Mucosa of rectum (tissue), 2 donors: ENCODE measurements around the gene JAG2.

Source experiments
- H3K27ac ChIP-seq, 2 donors: one replicate each; pipeline ENCODE4 v1.7.0; 2013; ENCODE audit warnings: inconsistent platforms in 2 of 2, low read depth in 2 of 2, low read length in 2 of 2
- H3K27me3 ChIP-seq, 2 donors: one replicate each; pipeline ENCODE4 v1.7.0; 2013; ENCODE audit warnings: low read length in 2 of 2; ENCODE audit not compliant: control insufficient read depth in 2 of 2, insufficient read depth in 2 of 2
- H3K36me3 ChIP-seq, 2 donors: one replicate each; pipeline ENCODE4 v1.7.0; 2013; ENCODE audit warnings: low read length in 2 of 2; ENCODE audit not compliant: control insufficient read depth in 2 of 2, insufficient read depth in 2 of 2
- H3K4me1 ChIP-seq, 2 donors: one replicate each; pipeline ENCODE4 v1.7.0; 2013; ENCODE audit warnings: low read length in 2 of 2, mild to moderate bottlenecking in 1 of 2; ENCODE audit not compliant: control insufficient read depth in 2 of 2, insufficient read depth in 2 of 2
- H3K4me3 ChIP-seq, 2 donors: one replicate each; pipeline ENCODE4 v1.7.0; 2013; ENCODE audit warnings: low read length in 2 of 2
- H3K9ac ChIP-seq, 2 donors: one replicate each; pipeline ENCODE4 v1.7.0; 2013; ENCODE audit warnings: low read length in 2 of 2, low read depth in 1 of 2, mild to moderate bottlenecking in 1 of 2
- H3K9me3 ChIP-seq, 2 donors: one replicate each; pipeline ENCODE4 v1.7.0; 2013; ENCODE audit warnings: low read length in 2 of 2; ENCODE audit not compliant: control insufficient read depth in 2 of 2
- donor health status: healthy.
- donor health status: Normal muscosa, but diverticular disease.

Gene JAG2

GRCh38 chr14:105173901-105174894 is 5.6 kb upstream of the JAG2 start:
- no peaks in the 10 kb centered on the region for H3K9me3 ChIP-seq
- H3K36me3 ChIP-seq = no peaks in the 10 kb centered on the region
- H3K27ac ChIP-seq = no peak overlapping the region
- no peak overlapping the region for H3K4me3 ChIP-seq
- peaks cover 4 to 13% of the 10 kb centered on the region in 2 donors for H3K27me3 ChIP-seq
- H3K9ac ChIP-seq = no peak overlapping the region
- H3K4me1 ChIP-seq = peaks cover 0 to 4% of the 10 kb centered on the region in 2 donors

DNA sequence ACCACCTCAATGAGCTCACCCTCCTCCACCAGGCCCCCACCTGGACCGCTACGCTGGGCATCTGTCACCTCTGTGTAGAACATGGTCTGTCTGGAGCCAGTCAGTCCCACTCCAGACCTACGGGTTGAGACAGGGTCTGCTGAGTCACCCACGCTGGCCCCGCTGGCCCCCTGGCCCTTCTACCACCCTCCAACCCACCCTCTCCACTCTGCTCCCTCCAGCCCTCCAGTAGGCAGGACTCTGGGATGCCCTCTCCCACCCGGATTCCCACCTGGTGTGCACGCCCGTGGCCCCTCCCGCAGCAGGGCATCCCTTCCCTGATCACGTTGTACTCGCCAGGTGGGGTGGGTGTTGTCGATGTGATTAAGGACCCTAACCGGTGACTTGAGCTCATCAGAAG is 4.6 kb upstream of the JAG2 start:
- Histone ChIP-seq H3K4me1 (peaks cover 0 to 4% of the 10 kb centered on the region in 2 donors), H3K4me3 (no peak overlapping the region), H3K36me3 (no peaks in the 10 kb centered on the region), H3K9me3 (no peaks in the 10 kb centered on the region), H3K27ac (no peak overlapping the region), H3K9ac (no peak overlapping the region), H3K27me3 (peaks cover 5 to 13% of the 10 kb centered on the region in 2 donors)

DNA sequence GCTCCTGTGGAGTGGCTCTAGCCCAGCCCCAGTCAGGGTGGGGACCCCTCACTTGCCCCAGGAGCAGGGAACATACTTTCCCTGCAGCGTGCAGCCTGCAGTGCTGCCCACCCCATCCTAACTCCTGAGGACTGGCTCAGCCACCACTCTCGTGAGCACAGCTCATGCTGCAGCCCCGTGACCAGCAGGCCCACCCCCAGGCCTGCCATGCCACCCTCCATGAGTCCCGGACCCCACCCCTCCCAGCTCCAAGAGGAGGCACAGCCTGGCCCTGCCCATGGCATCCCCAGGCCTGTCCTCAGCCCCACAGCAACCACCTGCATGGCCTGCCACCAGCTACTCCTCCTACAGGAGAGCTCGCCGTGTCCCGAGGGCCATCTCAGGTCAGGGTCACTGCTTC is 3.9 kb upstream of the JAG2 start:
- no peak overlapping the region for H3K27ac ChIP-seq
- no peak overlapping the region for H3K4me3 ChIP-seq
- no peaks in the 10 kb centered on the region for H3K9me3 ChIP-seq
- no peaks in the 10 kb centered on the region for H3K36me3 ChIP-seq
- H3K9ac ChIP-seq = no peak overlapping the region
- H3K4me1 ChIP-seq = peaks cover 0 to 8% of the 10 kb centered on the region in 2 donors
- H3K27me3 ChIP-seq = peaks cover 5 to 13% of the 10 kb centered on the region in 2 donors

DNA sequence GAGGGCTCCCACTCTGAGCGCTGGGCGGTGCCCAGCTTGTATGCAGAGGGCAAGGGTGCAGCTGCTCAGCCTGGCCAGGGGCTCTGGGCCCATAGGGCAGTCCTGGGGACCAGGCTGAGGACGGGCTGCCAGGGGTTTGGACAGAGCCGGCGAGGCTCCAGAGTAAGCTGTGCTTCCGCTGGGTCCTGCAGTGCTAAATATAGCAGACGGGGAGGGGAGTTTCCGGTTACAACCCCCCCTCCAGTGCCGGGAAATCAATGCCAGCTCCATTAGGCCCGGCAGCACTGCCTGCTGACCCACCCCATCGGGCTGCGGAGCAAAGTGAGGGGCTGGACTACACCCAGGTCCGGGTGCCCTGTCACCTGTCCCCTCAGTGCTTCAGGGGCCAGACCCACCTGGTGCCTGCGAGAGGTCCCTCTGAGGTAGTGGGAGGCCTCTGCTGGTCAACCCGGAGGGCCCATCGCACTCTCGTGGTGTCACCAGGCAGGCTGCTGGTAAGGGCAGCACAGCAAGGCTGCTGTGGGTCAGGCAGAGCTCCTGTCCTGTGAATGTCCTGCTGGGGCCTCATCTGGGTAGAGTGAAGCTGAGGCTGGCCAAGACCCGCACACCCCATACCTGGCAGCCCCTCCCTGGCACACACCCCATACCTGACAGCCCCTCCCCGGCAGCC is 2.6 kb upstream of the JAG2 start:
- H3K27me3 ChIP-seq = peaks cover 5 to 13% of the 10 kb centered on the region in 2 donors
- H3K9me3 ChIP-seq = no peaks in the 10 kb centered on the region
- H3K27ac ChIP-seq = no peak overlapping the region
- H3K4me1 ChIP-seq = peaks cover 0 to 8% of the 10 kb centered on the region in 2 donors
- no peak overlapping the region for H3K9ac ChIP-seq
- H3K4me3 ChIP-seq = no peak overlapping the region
- no peaks in the 10 kb centered on the region for H3K36me3 ChIP-seq

- no peak overlapping the region for H3K27ac ChIP-seq
Observed at GRCh38 chr14:105169776-105170655, 1.4 kb upstream of the JAG2 start.

GRCh38 chr14:105168979-105169507 is 467 bp upstream of the JAG2 start:
- no peak overlapping the region for H3K27ac ChIP-seq
- no peaks in the 10 kb centered on the region for H3K9me3 ChIP-seq
- peak overlapping the region in 1 of 2 donors; percentile 48 for H3K4me3 ChIP-seq
- no peak overlapping the region for H3K9ac ChIP-seq
- peaks cover 7 to 8% of the 10 kb centered on the region in 2 donors for H3K4me1 ChIP-seq
- H3K36me3 ChIP-seq = no peaks in the 10 kb centered on the region
- H3K27me3 ChIP-seq = peaks cover 5 to 13% of the 10 kb centered on the region in 2 donors

More at GRCh38 chr14:105169776-105170655, 1.4 kb upstream of the JAG2 start:
- no peak overlapping the region for H3K9ac ChIP-seq
- H3K4me1 ChIP-seq = peaks cover 4 to 9% of the 10 kb centered on the region in 2 donors
- no peaks in the 10 kb centered on the region for H3K36me3 ChIP-seq
- peaks cover 5 to 13% of the 10 kb centered on the region in 2 donors for H3K27me3 ChIP-seq
- H3K4me3 ChIP-seq = no peak overlapping the region
- H3K9me3 ChIP-seq = no peaks in the 10 kb centered on the region

DNA sequence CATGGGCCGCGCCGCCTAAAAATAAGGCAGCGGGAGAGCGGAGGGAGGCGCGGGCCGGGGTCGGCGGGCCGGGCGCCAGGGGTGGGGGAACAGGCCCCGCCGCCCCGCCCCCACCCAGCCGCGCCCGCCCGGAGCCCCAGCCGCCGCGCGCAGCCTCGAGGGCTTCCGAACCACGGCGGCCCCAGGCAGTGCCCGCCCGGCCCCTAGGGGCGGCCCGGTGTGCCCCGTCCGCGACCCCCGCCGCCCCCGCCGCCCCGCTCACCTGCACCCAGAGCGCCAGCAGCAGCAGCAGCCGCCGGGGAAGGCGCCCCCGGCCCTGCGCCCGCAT is 519 bp downstream of the JAG2 start:
- no peaks in the 10 kb centered on the region for H3K9me3 ChIP-seq
- H3K4me1 ChIP-seq = peaks cover 7 to 8% of the 10 kb centered on the region in 2 donors
- no peaks in the 10 kb centered on the region for H3K36me3 ChIP-seq
- peak overlapping the region; percentile 23 to 44 for H3K4me3 ChIP-seq
- peaks cover 5 to 13% of the 10 kb centered on the region in 2 donors for H3K27me3 ChIP-seq
- no peak overlapping the region for H3K27ac ChIP-seq
- no peak overlapping the region for H3K9ac ChIP-seq

GRCh38 chr14:105167303-105168092 is 1.1 kb downstream of the JAG2 start:
- Histone ChIP-seq H3K9ac (no peak overlapping the region), H3K4me3 (peak overlapping the region; percentile 23 to 44), H3K9me3 (no peaks in the 10 kb centered on the region), H3K4me1 (peaks cover 7 to 8% of the 10 kb centered on the region in 2 donors), H3K27ac (no peak overlapping the region), H3K27me3 (peaks cover 5 to 13% of the 10 kb centered on the region in 2 donors), H3K36me3 (no peaks in the 10 kb centered on the region)
